ENCODE data around the gene TCF7. TPM values are rescaled to one million over a fixed set of nuclear protein-coding genes. Genes with fewer than 3 reads are reported as not detected.
A peak's percentile ranks its signal among the peaks of the same experiment; 100 is the strongest.
"Not testable (repeated sequence)": the region's sequence is repeated elsewhere in the genome, so short reads cannot be mapped to it uniquely, and the experiment has no call there.

The TCF7 gene
- total RNA-seq, 1 experiment from 2014 or later: 16.8 TPM

GRCh38 chr5:134149571-134150303, 35.3 kb downstream of the TCF7 start:
- peak overlapping the region; percentile 84 for H3K27ac Mint-ChIP-seq (ENCODE audit: unreplicated experiment)
- no TSS peak for BruUV-seq (replicated peaks)
- CTCF ChIA-PET: interaction anchor here (0.6 to 2.2 kb wide), 16 partner anchors 9 to 617 kb away, joined by 3 to 17 read pairs (median 4); no protein-coding TSS in a partner anchor
- H3K4me3 Mint-ChIP-seq (ENCODE audit: low read depth, unreplicated experiment): peak overlapping the region; percentile 7
- TF ChIP-seq CTCF (IDR thresholded peaks at IDR 0.05; ENCODE audit: unreplicated experiment): no peak
- H3K27me3 Mint-ChIP-seq (ENCODE audit: unreplicated experiment): no peaks in the 10 kb centered on the region
- intact Hi-C loops (cut with micrococcal nuclease; ENCODE audit: unreplicated experiment): no loop called here
- peaks cover 61% of the 10 kb centered on the region for H3K4me1 Mint-ChIP-seq (ENCODE audit: low read depth, unreplicated experiment)
- peak; percentile 74 for DNase-seq
- no peaks in the 10 kb centered on the region for H3K9me3 Mint-ChIP-seq (ENCODE audit: low read depth, unreplicated experiment)
- H3K36me3 Mint-ChIP-seq (ENCODE audit: insufficient read depth, unreplicated experiment): peaks cover 63% of the 10 kb centered on the region

GRCh38 chr5:134151723-134152122, 37.2 kb downstream of the TCF7 start:
- peaks cover 63% of the 10 kb centered on the region for H3K4me1 Mint-ChIP-seq (ENCODE audit: low read depth, unreplicated experiment)
- H3K36me3 Mint-ChIP-seq (ENCODE audit: insufficient read depth, unreplicated experiment): peaks cover 62% of the 10 kb centered on the region
- no peak for DNase-seq
- no peaks in the 10 kb centered on the region for H3K9me3 Mint-ChIP-seq (ENCODE audit: low read depth, unreplicated experiment)
- H3K27ac Mint-ChIP-seq (ENCODE audit: unreplicated experiment): no peak overlapping the region
- BruUV-seq (replicated peaks): no TSS peak
- no peaks in the 10 kb centered on the region for H3K27me3 Mint-ChIP-seq (ENCODE audit: unreplicated experiment)
- CTCF ChIA-PET: no interaction called here
- no peak overlapping the region for H3K4me3 Mint-ChIP-seq (ENCODE audit: low read depth, unreplicated experiment)
- TF ChIP-seq CTCF (IDR thresholded peaks at IDR 0.05; ENCODE audit: unreplicated experiment): no peak
- intact Hi-C loops (cut with micrococcal nuclease; ENCODE audit: unreplicated experiment): no loop called here

- H3K4me3 Mint-ChIP-seq (ENCODE audit: low read depth, unreplicated experiment); H3K27ac Mint-ChIP-seq (ENCODE audit: unreplicated experiment); intact Hi-C loops (cut with micrococcal nuclease; ENCODE audit: unreplicated experiment); CTCF ChIA-PET; H3K27me3 Mint-ChIP-seq (ENCODE audit: unreplicated experiment); BruUV-seq (replicated peaks); H3K9me3 Mint-ChIP-seq (ENCODE audit: low read depth, unreplicated experiment); DNase-seq: not testable (repeated sequence)
- Mint-ChIP-seq H3K4me1 (ENCODE audit: low read depth, unreplicated experiment) (peaks cover 57% of the 10 kb centered on the region), H3K36me3 (ENCODE audit: insufficient read depth, unreplicated experiment) (peaks cover 59% of the 10 kb centered on the region)
Measured at GRCh38 chr5:134152173-134152832, 37.8 kb downstream of the TCF7 start.

GRCh38 chr5:134153241-134153640, 38.8 kb downstream of the TCF7 start:
- no peak overlapping the region for H3K4me3 Mint-ChIP-seq (ENCODE audit: low read depth, unreplicated experiment)
- peaks cover 49% of the 10 kb centered on the region for H3K36me3 Mint-ChIP-seq (ENCODE audit: insufficient read depth, unreplicated experiment)
- H3K27me3 Mint-ChIP-seq (ENCODE audit: unreplicated experiment): no peaks in the 10 kb centered on the region
- no peak for TF ChIP-seq CTCF (IDR thresholded peaks at IDR 0.05; ENCODE audit: unreplicated experiment)
- CTCF ChIA-PET: interaction anchor here (0.9 to 1.1 kb wide), 2 partner anchors 114 to 434 kb away, joined by 4 to 5 read pairs; no protein-coding TSS in a partner anchor
- BruUV-seq (replicated peaks): no TSS peak
- DNase-seq: no peak
- peaks cover 54% of the 10 kb centered on the region for H3K4me1 Mint-ChIP-seq (ENCODE audit: low read depth, unreplicated experiment)
- H3K27ac Mint-ChIP-seq (ENCODE audit: unreplicated experiment): no peak overlapping the region
- no peaks in the 10 kb centered on the region for H3K9me3 Mint-ChIP-seq (ENCODE audit: low read depth, unreplicated experiment)
- intact Hi-C loops (cut with micrococcal nuclease; ENCODE audit: unreplicated experiment): no loop called here
